H1 (cell line): ENCODE results near the gene AGFG1. TPM values are rescaled to one million over a fixed set of nuclear protein-coding genes. Genes with fewer than 3 reads are reported as not detected.

Source experiments
- CTCF ChIA-PET: fragments of 300-600 bp; sonication (Branson Sonifier 250); formaldehyde crosslinking; loops from one replicate; lab custom pipeline; 2021; ENCODE audit not compliant: partially characterized antibody; lab: Charles Lee
- POLR2A ChIA-PET: fragments of 300-600 bp; sonication (Branson Sonifier 250); formaldehyde crosslinking; loops from one replicate; lab custom pipeline; 2021; ENCODE audit warnings: inconsistent platforms; ENCODE audit not compliant: partially characterized antibody; lab: Charles Lee
- DNase-seq, 2 experiments: peaks; one replicate each; pipeline versions ENCODE4 v3.0.0 to v3.0.0-alpha.2; 2010 to 2022; ENCODE audit warnings: low spot score in 2 of 2, low read depth in 1 of 2, mixed read lengths in 1 of 2
- FAIRE-seq: peaks from 2 replicates; lab custom pipeline; 2011; peaks lifted over from hg19 to GRCh38; lab: Jason Lieb, UNC
- H2AFZ ChIP-seq: 2 replicates; pipeline ENCODE4 v1.8.1; 2012; ENCODE audit warnings: low read length, inconsistent platforms
- H2AK5ac ChIP-seq: 2 replicates; pipeline ENCODE4 v1.6.1; 2013; ENCODE audit warnings: low read depth, low read length
- H2BK120ac ChIP-seq: replicated peaks from 2 replicates; pipeline ENCODE3; 2013; ENCODE audit warnings: low read depth, low read length, inconsistent platforms
- H2BK12ac ChIP-seq: 2 replicates; pipeline ENCODE4 v1.6.1; 2013; ENCODE audit warnings: low read depth, low read length
- H2BK15ac ChIP-seq: 2 replicates; pipeline ENCODE4 v1.6.1; 2013; ENCODE audit warnings: low read length
- H2BK20ac ChIP-seq: 2 replicates; pipeline ENCODE4 v1.6.1; 2013; ENCODE audit warnings: low read length
- H2BK5ac ChIP-seq: 2 replicates; pipeline ENCODE4 v1.6.1; 2013; ENCODE audit warnings: low read depth, low read length
- H3K14ac ChIP-seq: 2 replicates; pipeline ENCODE4 v1.6.1; 2013; ENCODE audit warnings: inconsistent platforms; ENCODE audit not compliant: insufficient read length
- H3K18ac ChIP-seq: 2 replicates; pipeline ENCODE4 v1.6.1; 2013; ENCODE audit warnings: low read length; ENCODE audit errors: extremely low read depth
- H3K23ac ChIP-seq: 2 replicates; pipeline ENCODE4 v1.6.1; 2013; ENCODE audit warnings: inconsistent platforms; ENCODE audit not compliant: insufficient read length
- H3K23me2 ChIP-seq: 2 replicates; pipeline ENCODE4 v1.6.1; 2013; ENCODE audit warnings: low read depth, low read length
- H3K27ac ChIP-seq: 2 replicates; pipeline ENCODE4 v1.6.1; 2011; ENCODE audit warnings: low read depth, low read length, inconsistent platforms
- H3K27me3 ChIP-seq, 4 experiments: replicated peaks in 1 of 4; 1 replicate in 1 of 4; 2 replicates in 3 of 4; pipeline versions ENCODE4 v1.6.1 to v1.8.1; 2011 to 2013; ENCODE audit warnings: low read length in 3 of 4, mild to moderate bottlenecking in 3 of 4, inconsistent platforms in 2 of 4, mixed read lengths in 2 of 4, moderate library complexity in 1 of 4; ENCODE audit not compliant: control insufficient read depth in 3 of 4, insufficient read depth in 3 of 4; ENCODE audit errors: extremely low read depth in 1 of 4
- H3K36me3 ChIP-seq, 4 experiments: 2 replicates each; pipeline versions ENCODE4 v1.6.1 to v1.8.1; 2011 to 2013; ENCODE audit warnings: mild to moderate bottlenecking in 4 of 4, low read length in 3 of 4, moderate library complexity in 2 of 4, control low read depth in 1 of 4, inconsistent platforms in 1 of 4; ENCODE audit not compliant: insufficient read depth in 4 of 4, control insufficient read depth in 2 of 4
- H3K4ac ChIP-seq: replicated peaks from 2 replicates; pipeline ENCODE3; 2013; ENCODE audit warnings: low read length, low read depth, mixed read lengths, inconsistent platforms; ENCODE audit not compliant: insufficient read length
- H3K4me1 ChIP-seq, 4 experiments: replicated peaks in 1 of 4; 1 replicate in 1 of 4; 2 replicates in 3 of 4; pipeline versions ENCODE4 v1.6.1 to v1.8.1; 2011 to 2013; ENCODE audit warnings: low read length in 3 of 4, inconsistent platforms in 2 of 4, mixed read lengths in 1 of 4; ENCODE audit not compliant: insufficient read depth in 4 of 4, control insufficient read depth in 3 of 4
- H3K4me2 ChIP-seq, 2 experiments: 2 replicates each; pipeline versions ENCODE4 v1.6.1 to v1.8.1; 2011 to 2013; ENCODE audit warnings: low read depth in 2 of 2, low read length in 2 of 2, control low read depth in 1 of 2, inconsistent platforms in 1 of 2, mild to moderate bottlenecking in 1 of 2; ENCODE audit not compliant: insufficient read depth in 1 of 2
- H3K4me3 ChIP-seq, 4 experiments: fragments of 200-600, 300-600 bp in 1 of 4; sonication (generic), shearing (Covaris generic), sonication (Bioruptor Twin) in 1 of 4; 2 replicates each; pipeline versions ENCODE4 v1.5.1 to v1.8.1; 2011 to 2016; ENCODE audit warnings: low read length in 4 of 4, low read depth in 3 of 4, control low read depth in 2 of 4, inconsistent platforms in 2 of 4, mild to moderate bottlenecking in 2 of 4, mixed read lengths in 1 of 4, moderate library complexity in 1 of 4; ENCODE audit not compliant: insufficient read depth in 2 of 4; ENCODE audit errors: extremely low read depth in 1 of 4
- H3K56ac ChIP-seq: replicated peaks from 2 replicates; pipeline ENCODE3; 2013; ENCODE audit warnings: low read depth, mild to moderate bottlenecking, mixed read lengths, low read length, inconsistent platforms; ENCODE audit not compliant: insufficient read length
- H3K79me1 ChIP-seq: 2 replicates; pipeline ENCODE4 v1.6.1; 2013; ENCODE audit warnings: low read depth, low read length, control low read depth
- H3K79me2 ChIP-seq, 2 experiments: 2 replicates each; pipeline versions ENCODE4 v1.6.1 to v1.8.1; 2012 to 2013; ENCODE audit warnings: low read length in 2 of 2, mild to moderate bottlenecking in 2 of 2, inconsistent platforms in 1 of 2; ENCODE audit not compliant: insufficient read depth in 2 of 2, control insufficient read depth in 1 of 2
- H3K9ac ChIP-seq, 4 experiments: replicated peaks in 1 of 4; 1 replicate in 1 of 4; 2 replicates in 3 of 4; pipeline versions ENCODE4 v1.6.1 to v1.8.1; 2011 to 2013; ENCODE audit warnings: low read depth in 3 of 4, low read length in 3 of 4, control low read depth in 2 of 4, mild to moderate bottlenecking in 2 of 4, moderate library complexity in 2 of 4, inconsistent platforms in 1 of 4; ENCODE audit errors: extremely low read depth in 1 of 4
- H3K9me3 ChIP-seq, 2 experiments: 2 replicates each; pipeline versions ENCODE4 v1.6.1 to v1.8.1; 2012 to 2013; ENCODE audit warnings: mild to moderate bottlenecking in 2 of 2, moderate library complexity in 2 of 2, control low read depth in 1 of 2, inconsistent platforms in 1 of 2, low read depth in 1 of 2, low read length in 1 of 2, mixed read lengths in 1 of 2; ENCODE audit not compliant: insufficient read depth in 2 of 2
- H4K20me1 ChIP-seq, 2 experiments: replicated peaks in 1 of 2; 2 replicates each; pipeline versions ENCODE3 to v1.8.1; 2011 to 2013; ENCODE audit warnings: inconsistent platforms in 2 of 2, low read length in 2 of 2, mild to moderate bottlenecking in 1 of 2; ENCODE audit not compliant: insufficient read depth in 2 of 2, control insufficient read depth in 1 of 2
- H4K5ac ChIP-seq: 2 replicates; pipeline ENCODE4 v1.6.1; 2013; ENCODE audit warnings: low read length, low read depth, mixed read lengths, inconsistent platforms; ENCODE audit not compliant: insufficient read length
- H4K8ac ChIP-seq: 2 replicates; pipeline ENCODE4 v1.8.0; 2013; ENCODE audit warnings: mild to moderate bottlenecking, moderate library complexity, low read length, inconsistent platforms; ENCODE audit not compliant: insufficient read depth; ENCODE audit errors: extremely low read depth
- H4K91ac ChIP-seq: replicated peaks from 2 replicates; pipeline ENCODE3; 2013; ENCODE audit warnings: low read length, mixed read lengths, inconsistent platforms; ENCODE audit not compliant: insufficient read length
- CBX8 ChIP-seq: fragments of 300-800, 300-1000 bp; sonication (generic); IDR thresholded peaks from 2 replicates; pipeline ENCODE4 v1.7.1; 2016; ENCODE audit warnings: low read depth, low read length, borderline replicate concordance
- HDAC6 ChIP-seq: IDR thresholded peaks from one replicate; pipeline ENCODE4 v1.7.1; 2012; ENCODE audit warnings: low read depth, mild to moderate bottlenecking, inconsistent platforms, low read length, moderate library complexity
- JUND ChIP-seq: IDR thresholded peaks from 2 replicates; pipeline ENCODE4 v1.6.1; 2011; ENCODE audit warnings: mild to moderate bottlenecking, improper control_type of control experiment, low read length
- KDM1A ChIP-seq: fragments of 200-600, 300-600 bp; sonication (generic); IDR thresholded peaks from 2 replicates; pipeline ENCODE4 v1.7.1; 2016; ENCODE audit warnings: mild to moderate bottlenecking, low read length, borderline replicate concordance
- WGBS, 2 experiments: shearing (Covaris generic) in 1 of 2; methylation state at CpG; one replicate each; pipeline versions ENCODE4 v1.1.6 to v1.1.7; 2013 to 2015; ENCODE audit warnings: low lambda C conversion rate in 2 of 2, mixed read lengths in 2 of 2, inconsistent platforms in 1 of 2, low coverage in 1 of 2, missing lambda C conversion rate in 1 of 2; ENCODE audit not compliant: insufficient replicate concordance in 2 of 2, insufficient coverage in 1 of 2, insufficient read length in 1 of 2; ENCODE audit errors: extremely low coverage in 1 of 2, missing lambda C conversion rate in 1 of 2; 5-methylcytosine and 5-hydroxymethylcytosine counted together
- polyA plus RNA-seq, 7 experiments: library from polyadenylated mRNA; depleted of rRNA in 3 of 7; stranded (reverse) in 5 of 7; unstranded in 2 of 7; fragments of >200 nt in 5 of 7; fragments of 200-250 nt in 2 of 7; gene quantifications; 1 replicate in 5 of 7; 2 replicates in 1 of 7; 4 replicates in 1 of 7; pipeline versions ENCODE4 v1.2.1 to v1.2.3, GENCODE V29; 2011 to 2013; ENCODE audit warnings: missing spikeins in 2 of 7, mixed read lengths in 2 of 7
- total RNA-seq: library from RNA; stranded (reverse); fragmentation: NEBNext Ultra II Directional; extraction: Animal tissue kit (Norgen Biotek cat#: 25700); gene quantifications from 2 replicates; pipeline ENCODE4 v1.2.1, GENCODE V29; 2021

Gene AGFG1
- total and polyA plus RNA-seq, 2 of the 8 experiments (the other 6 are each of a cell fraction or from before 2014, with no cell fraction given) = 102 to 147 TPM

GRCh38 chr2:227597998-227598397 lies 126.0 kb downstream of the AGFG1 start:
- Histone ChIP-seq H3K23me2 (no peaks in the 10 kb centered on the region), H2BK12ac (no peak overlapping the region), H3K9me3 (no peaks in the 10 kb centered on the region), H3K27me3 (no peaks in the 10 kb centered on the region), H3K18ac (0 out of 2 replicates have a peak overlapping the region, but pooled peaks have one; percentile 19), H4K91ac (no peak overlapping the region), H3K4me2 (no peak overlapping the region), H3K79me2 (no peaks in the 10 kb centered on the region), H3K4ac (no peak overlapping the region), H3K23ac (no peak overlapping the region), H4K8ac (no peak overlapping the region), H2BK20ac (no peak overlapping the region), H3K36me3 (no peaks in the 10 kb centered on the region), H3K14ac (no peak overlapping the region), H2AK5ac (no peak overlapping the region), H4K20me1 (no peaks in the 10 kb centered on the region), H2AFZ (0 out of 2 replicates have a peak overlapping the region, but pooled peaks have one; percentile 71), H2BK5ac (no peak overlapping the region), H2BK120ac (no peak overlapping the region), H3K9ac (no peak overlapping the region), H3K4me3 (no peak overlapping the region), H3K4me1 (peaks cover 0 to 7% (median 0%) of the 10 kb centered on the region in 4 experiments; a peak in 2 of 7 replicates), H3K27ac (no peak overlapping the region), H4K5ac (no peak overlapping the region), H3K56ac (no peak overlapping the region), H2BK15ac (no peak overlapping the region), H3K79me1 (no peaks in the 10 kb centered on the region)
- FAIRE-seq = no peak
- WGBS, 2 experiments = 76% methylated on average over 4 of the region's 4 CpGs; no CpG with 5 or more reads in 1 of the 2 experiments
- POLR2A ChIA-PET = no interaction called here
- CTCF ChIA-PET = interaction anchor here (0.6 to 3.8 kb wide), 6 partner anchors 9 to 192 kb away, joined by 3 to 14 read pairs (median 4); no protein-coding TSS in a partner anchor
- no peak for DNase-seq
- TF ChIP-seq CBX8 (no peak), HDAC6 (no peak), JUND (peak; percentile 85; the same call in 1 of the 2 replicates), KDM1A (no peak)
